Kidney (tissue), 14 donors: ENCODE measurements around the gene AMIGO2. TPM values are rescaled to one million over a fixed set of nuclear protein-coding genes. Genes with fewer than 3 reads are reported as not detected.
"Not testable (repeated sequence)": the region's sequence is repeated elsewhere in the genome, so short reads cannot be mapped to it uniquely, and the experiment has no call there.

Experiments used
- DNase-seq, 5 donors: peaks; one replicate each; pipeline ENCODE4 v3.0.0-alpha.2; 2013 to 2020
- FAIRE-seq: peaks from 2 replicates; lab custom pipeline; 2012; peaks lifted over from hg19 to GRCh38; lab: Jason Lieb, UNC
- H3K27ac ChIP-seq, 2 donors: one replicate each; pipeline ENCODE4 v1.7.0; 2013; ENCODE audit warnings: low read depth in 2 of 2, low read length in 2 of 2, inconsistent platforms in 1 of 2
- H3K27me3 ChIP-seq: one replicate; pipeline ENCODE4 v1.7.1; 2013; ENCODE audit warnings: low read length, inconsistent platforms; ENCODE audit not compliant: control insufficient read depth, insufficient read depth
- H3K36me3 ChIP-seq, 3 donors: one replicate each; pipeline versions ENCODE4 v1.7.0 to v1.7.1; 2013; ENCODE audit warnings: low read length in 3 of 3, control low read depth in 1 of 3, inconsistent platforms in 1 of 3; ENCODE audit not compliant: insufficient read depth in 3 of 3, control insufficient read depth in 2 of 3
- H3K4me1 ChIP-seq, 3 donors: one replicate each; pipeline versions ENCODE4 v1.7.0 to v1.7.1; 2013; ENCODE audit warnings: low read length in 3 of 3, inconsistent platforms in 1 of 3, low read depth in 1 of 3; ENCODE audit not compliant: control insufficient read depth in 2 of 3, insufficient read depth in 2 of 3
- H3K4me3 ChIP-seq, 3 donors: one replicate each; pipeline versions ENCODE4 v1.7.0 to v1.8.1; 2013; ENCODE audit warnings: low read length in 3 of 3, control low read depth in 1 of 3, inconsistent platforms in 1 of 3
- H3K9ac ChIP-seq, 3 donors: one replicate each; pipeline versions ENCODE4 v1.7.0 to v1.7.1; 2013; ENCODE audit warnings: low read length in 3 of 3, control low read depth in 1 of 3, inconsistent platforms in 1 of 3
- H3K9me3 ChIP-seq, 3 donors: one replicate each; pipeline versions ENCODE4 v1.7.0 to v1.7.1; 2013; ENCODE audit warnings: low read length in 3 of 3, control low read depth in 1 of 3, inconsistent platforms in 1 of 3; ENCODE audit not compliant: control insufficient read depth in 2 of 3, insufficient read depth in 1 of 3
- intact Hi-C: fragments of 100-400 bp; cut with DNase I; formaldehyde crosslinking; loops from one replicate; pipeline ENCODE4 v1.11.1; 2022
- polyA plus RNA-seq: library from polyadenylated mRNA; stranded (reverse); fragments of 350-450 nt; fragmentation: Illumina TruSeq; extraction: RNeasy Lipid Tissue Mini Kit (QIAGEN cat#74804); gene quantifications from one replicate; pipeline ENCODE4 v1.2.3, GENCODE V29; 2014; ENCODE audit warnings: low read depth, low replicate concordance; ENCODE audit not compliant: insufficient read depth
- total RNA-seq: library from RNA; stranded (reverse); fragmentation: NEBNext Ultra II Directional; extraction: Animal tissue kit (Norgen Biotek cat#: 25700); gene quantifications from one replicate; pipeline ENCODE4 v1.2.1, GENCODE V29; 2021
- TF ChIP-seq, protein P1 (sequence below): IDR thresholded peaks from 3 replicates; pipeline ENCODE4 v1.5.1; 2012; ENCODE audit warnings: mild to moderate bottlenecking, moderate library complexity, borderline replicate concordance; ENCODE audit not compliant: insufficient read depth; ENCODE audit errors: extremely low read depth
- donor health status: control.
- donor health status: control.
- donor health status: control.
- donor health status: control.
- donor health status: control.
- donor health status: DM: yes; HTN: yes; CAD: no.
- donor health status: Normal renal cell carcinoma (clear cell type).

The AMIGO2 gene
- total and polyA plus RNA-seq, 2 donors from 2014 or later = 8.7 to 12.2 TPM

DNA sequence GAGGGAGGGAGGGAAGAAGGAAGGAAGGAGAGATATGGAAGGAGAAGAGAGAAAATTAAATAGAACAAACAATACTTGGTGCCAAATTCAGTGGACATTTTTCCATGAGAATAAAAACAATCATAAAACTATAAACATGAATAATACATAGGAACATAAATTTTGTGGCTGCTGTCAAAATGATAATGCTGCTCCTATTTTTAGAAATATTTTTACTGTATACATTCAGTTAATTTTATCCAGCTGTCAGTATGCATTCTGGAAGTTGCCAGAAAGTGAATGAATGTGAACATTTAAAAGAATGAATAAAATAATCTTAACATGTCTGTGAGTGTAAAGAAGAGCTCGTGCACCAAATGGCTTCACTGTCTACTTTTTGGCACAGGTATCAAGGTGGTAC, 14.2 kb downstream of the AMIGO2 start:
- no peak overlapping the region for H3K27ac ChIP-seq
- TF ChIP-seq, protein P1, sequence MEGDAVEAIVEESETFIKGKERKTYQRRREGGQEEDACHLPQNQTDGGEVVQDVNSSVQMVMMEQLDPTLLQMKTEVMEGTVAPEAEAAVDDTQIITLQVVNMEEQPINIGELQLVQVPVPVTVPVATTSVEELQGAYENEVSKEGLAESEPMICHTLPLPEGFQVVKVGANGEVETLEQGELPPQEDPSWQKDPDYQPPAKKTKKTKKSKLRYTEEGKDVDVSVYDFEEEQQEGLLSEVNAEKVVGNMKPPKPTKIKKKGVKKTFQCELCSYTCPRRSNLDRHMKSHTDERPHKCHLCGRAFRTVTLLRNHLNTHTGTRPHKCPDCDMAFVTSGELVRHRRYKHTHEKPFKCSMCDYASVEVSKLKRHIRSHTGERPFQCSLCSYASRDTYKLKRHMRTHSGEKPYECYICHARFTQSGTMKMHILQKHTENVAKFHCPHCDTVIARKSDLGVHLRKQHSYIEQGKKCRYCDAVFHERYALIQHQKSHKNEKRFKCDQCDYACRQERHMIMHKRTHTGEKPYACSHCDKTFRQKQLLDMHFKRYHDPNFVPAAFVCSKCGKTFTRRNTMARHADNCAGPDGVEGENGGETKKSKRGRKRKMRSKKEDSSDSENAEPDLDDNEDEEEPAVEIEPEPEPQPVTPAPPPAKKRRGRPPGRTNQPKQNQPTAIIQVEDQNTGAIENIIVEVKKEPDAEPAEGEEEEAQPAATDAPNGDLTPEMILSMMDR = no peak
- H3K9me3 ChIP-seq = no peaks in the 10 kb centered on the region
- DNase-seq (peak in 1 of 5 donors; percentile 56), FAIRE-seq (no peak)
- H3K36me3 ChIP-seq = no peaks in the 10 kb centered on the region
- H3K4me3 ChIP-seq = no peak overlapping the region
- intact Hi-C loops = no loop called here
- H3K9ac ChIP-seq = no peak overlapping the region
- H3K27me3 ChIP-seq = no peaks in the 10 kb centered on the region
- no peaks in the 10 kb centered on the region for H3K4me1 ChIP-seq

DNA sequence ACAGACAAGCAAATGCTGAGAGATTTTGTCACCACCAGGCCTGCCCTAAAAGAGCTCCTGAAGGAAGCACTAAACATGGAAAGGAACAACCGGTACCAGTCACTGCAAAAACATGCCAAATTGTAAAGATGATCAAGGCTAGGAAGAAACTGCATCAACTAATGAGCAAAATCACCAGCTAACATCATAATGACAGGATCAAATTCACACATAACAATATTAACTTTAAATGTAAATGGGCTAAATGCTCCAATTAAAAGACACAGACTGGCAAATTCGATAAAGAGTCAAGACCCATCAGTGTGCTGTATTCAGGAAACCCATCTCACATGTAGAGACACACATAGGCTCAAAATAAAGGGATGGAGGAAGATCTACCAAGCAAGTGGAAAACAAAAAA, 21.1 kb downstream of the AMIGO2 start:
- DNase-seq, H3K36me3 ChIP-seq, FAIRE-seq, H3K9me3 ChIP-seq, H3K4me1 ChIP-seq, H3K27ac ChIP-seq, H3K9ac ChIP-seq, H3K4me3 ChIP-seq, H3K27me3 ChIP-seq, intact Hi-C loops: not testable (repeated sequence)

DNA sequence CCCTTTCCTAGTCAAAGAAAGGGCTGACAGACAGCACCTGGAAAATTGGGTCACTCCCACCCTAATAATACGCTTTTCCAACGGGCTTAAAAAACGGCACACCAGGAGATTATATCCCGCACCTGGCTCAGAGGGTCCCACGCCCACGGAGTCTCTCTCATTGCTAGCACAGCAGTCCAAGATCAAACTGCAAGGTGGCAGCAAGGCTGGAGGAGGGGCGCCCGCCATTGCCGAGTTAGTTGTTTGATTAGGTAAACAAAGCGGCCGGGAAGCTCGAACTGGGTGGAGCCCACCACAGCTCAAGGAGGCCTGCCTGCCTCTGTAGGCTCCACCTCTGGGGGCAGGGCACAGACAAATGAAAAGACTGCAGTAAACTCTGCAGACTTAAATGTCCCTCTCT, 22.8 kb downstream of the AMIGO2 start:
- H3K9ac ChIP-seq, H3K4me1 ChIP-seq, H3K27ac ChIP-seq, H3K36me3 ChIP-seq, H3K9me3 ChIP-seq, H3K4me3 ChIP-seq, DNase-seq, intact Hi-C loops, H3K27me3 ChIP-seq, FAIRE-seq: not testable (repeated sequence)

DNA sequence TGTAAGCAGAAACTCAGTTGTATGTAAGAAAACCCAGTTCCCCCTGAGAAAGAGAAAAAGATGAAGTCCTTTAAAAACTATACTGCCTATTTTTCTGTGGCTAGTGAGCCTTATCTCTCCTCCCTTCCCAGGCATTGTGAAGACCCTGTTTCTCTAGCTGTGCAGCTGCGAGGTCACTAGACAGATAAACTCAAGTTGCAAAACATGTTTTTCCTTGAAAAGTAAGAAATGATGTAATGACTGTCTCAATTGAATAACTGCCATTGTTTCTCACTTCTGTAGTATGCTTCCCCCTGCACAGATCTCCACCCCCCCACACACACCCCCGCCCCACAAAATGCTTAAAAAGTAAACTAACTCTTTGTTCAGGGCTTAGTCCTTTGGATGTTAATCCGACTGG, 23.9 kb downstream of the AMIGO2 start:
- H3K4me1 ChIP-seq, H3K9me3 ChIP-seq, DNase-seq, H3K9ac ChIP-seq, intact Hi-C loops, H3K27ac ChIP-seq, H3K4me3 ChIP-seq, H3K36me3 ChIP-seq, H3K27me3 ChIP-seq, FAIRE-seq: not testable (repeated sequence)

DNA sequence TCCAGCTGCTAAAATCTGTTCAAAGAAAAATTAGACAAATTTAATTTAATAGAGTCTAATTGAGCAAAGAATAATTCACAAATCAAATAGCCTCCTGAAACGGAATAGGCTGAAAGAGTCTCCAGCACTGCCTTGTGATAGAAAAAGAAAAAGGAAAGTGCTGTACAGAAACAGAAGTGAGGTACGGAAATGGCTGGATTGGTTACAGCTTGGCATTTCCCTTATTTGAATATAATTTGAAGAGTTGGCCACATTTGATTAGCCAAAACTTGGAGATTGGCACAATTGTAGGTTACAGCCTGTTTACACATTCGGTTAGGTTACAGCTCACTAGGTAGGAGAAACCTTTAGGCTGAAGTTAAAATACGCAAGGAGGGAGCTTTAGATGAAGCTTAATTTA, 25.1 kb downstream of the AMIGO2 start:
- H3K9ac ChIP-seq = no peak overlapping the region
- no peak overlapping the region for H3K4me3 ChIP-seq
- H3K9me3 ChIP-seq = peaks cover 0 to 5% (median 0%) of the 10 kb centered on the region in 3 donors
- H3K36me3 ChIP-seq = no peaks in the 10 kb centered on the region
- H3K27ac ChIP-seq = no peak overlapping the region
- FAIRE-seq = no peak
- DNase-seq = no peak
- H3K27me3 ChIP-seq = no peaks in the 10 kb centered on the region
- TF ChIP-seq, protein P1 = no peak
- intact Hi-C loops = no loop called here
- no peaks in the 10 kb centered on the region for H3K4me1 ChIP-seq
